AG09309 (cell line): ENCODE measurements around the gene GLIS1.

ENCODE experiments used
- DNase-seq: peaks from one replicate; pipeline ENCODE4 v3.0.0-alpha.2; 2010; ENCODE audit warnings: low read depth
- H3K4me3 ChIP-seq: 2 replicates; pipeline ENCODE4 v1.5.1; 2011; ENCODE audit warnings: mild to moderate bottlenecking, low read depth, low read length, moderate library complexity; ENCODE audit not compliant: control insufficient read depth
- CTCF ChIP-seq: IDR thresholded peaks from 2 replicates; pipeline ENCODE4 v1.5.1; 2011; ENCODE audit warnings: mild to moderate bottlenecking, low read depth, low read length, inconsistent platforms; ENCODE audit not compliant: insufficient read depth, control insufficient read depth; ENCODE audit errors: missing control alignments

GLIS1 gene

GRCh38 chr1:53729456-53730223 lies 9.3 kb downstream of the GLIS1 start:
- TF ChIP-seq CTCF, result no peak
- peak overlapping the region; percentile 12 for H3K4me3 ChIP-seq
- no peak for DNase-seq

GRCh38 chr1:53728702-53729455 lies 10.1 kb downstream of the GLIS1 start:
- peak overlapping the region; percentile 12 for H3K4me3 ChIP-seq
- peak; percentile 4 for TF ChIP-seq CTCF
- DNase-seq, result no peak

DNA sequence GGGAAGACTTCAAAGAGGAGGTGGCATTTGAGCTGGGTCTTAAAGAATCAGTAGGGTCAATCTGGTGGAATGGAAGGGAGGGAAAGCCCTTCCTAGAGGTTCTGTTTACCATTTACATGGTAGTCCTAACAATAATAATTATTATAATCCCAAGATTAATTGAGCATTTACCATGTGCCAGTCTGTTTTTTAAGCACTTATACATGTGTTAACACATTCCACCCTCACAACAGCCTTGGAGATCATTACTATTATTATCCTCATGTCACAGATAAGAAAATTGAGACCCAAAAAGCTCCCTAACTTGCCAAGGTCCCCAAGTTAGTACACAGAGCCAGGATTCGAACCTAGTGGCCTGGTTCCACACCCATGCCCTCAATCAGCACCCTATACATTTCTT lies 10.8 kb downstream of the GLIS1 start:
- TF ChIP-seq CTCF, result no peak
- DNase-seq, result no peak
- no peak overlapping the region for H3K4me3 ChIP-seq

DNA sequence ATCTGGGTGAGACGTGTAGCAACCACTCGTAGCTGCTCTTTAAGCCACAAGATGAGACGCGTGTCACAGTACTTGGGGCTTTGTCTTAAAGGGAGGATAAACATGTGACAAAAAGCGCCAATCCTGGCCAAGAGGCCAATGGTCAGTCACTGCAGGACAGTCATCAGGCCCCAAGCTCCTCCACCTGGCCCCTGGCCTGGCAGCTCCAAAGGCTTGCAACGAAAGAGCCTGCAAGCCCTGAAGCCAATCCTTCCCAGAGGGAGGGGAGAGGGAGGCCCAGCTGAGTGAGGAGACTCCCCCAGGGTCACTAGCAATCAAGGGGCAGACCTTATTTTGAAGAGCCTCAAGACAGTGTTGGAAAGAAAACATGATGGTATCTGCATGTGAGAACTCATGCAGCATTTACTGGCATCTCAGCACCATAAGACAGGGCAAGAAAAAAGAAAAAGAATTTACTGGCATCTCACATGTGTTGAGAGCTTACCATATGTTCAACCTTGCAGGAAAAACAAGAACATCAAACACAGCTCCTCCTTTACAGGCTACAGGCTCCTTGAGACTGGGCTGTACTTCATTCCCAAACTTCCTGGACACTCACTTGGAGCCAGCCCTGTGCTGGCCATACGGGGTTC lies 11.4 kb downstream of the GLIS1 start:
- no peak for DNase-seq
- TF ChIP-seq CTCF, result no peak
- H3K4me3 ChIP-seq, result no peak overlapping the region

- no peak overlapping the region for H3K4me3 ChIP-seq
- no peak for DNase-seq
- TF ChIP-seq CTCF, result no peak
These were observed 12.9 kb downstream of the GLIS1 start for GRCh38 chr1:53726009-53726600.

GRCh38 chr1:53725238-53725689 lies 13.7 kb downstream of the GLIS1 start:
- H3K4me3 ChIP-seq, result no peak overlapping the region
- TF ChIP-seq CTCF, result peak; percentile 24
- DNase-seq, result no peak
